CD8-positive, alpha-beta memory T cell (primary cell): ENCODE results near the gene CAMSAP3. TPM values are rescaled to one million over a fixed set of nuclear protein-coding genes. Genes with fewer than 3 reads are reported as not detected.

Experiments
- CTCF ChIA-PET: fragments of 350-600 bp; sonication (Branson Sonifier 250); formaldehyde crosslinking; loops from one replicate; lab custom pipeline; 2021; ENCODE audit warnings: antibody characterized with exemption; lab: Charles Lee
- POLR2A ChIA-PET: fragments of 350-600 bp; sonication (Branson Sonifier 250); formaldehyde crosslinking; loops from one replicate; lab custom pipeline; 2021; ENCODE audit warnings: antibody characterized with exemption; lab: Charles Lee
- DNase-seq, 5 donors: peaks; one replicate each; pipeline versions ENCODE4 v3.0.0 to v3.0.0-alpha.2; 2020 to 2022; ENCODE audit warnings: mixed read lengths in 1 of 5
- H3K27ac ChIP-seq: one replicate; pipeline ENCODE4 v1.7.0; 2013; ENCODE audit warnings: low read depth, mild to moderate bottlenecking, low read length, moderate library complexity
- H3K27me3 ChIP-seq: 2 replicates; pipeline ENCODE4 v1.7.0; 2013; ENCODE audit warnings: low read length, mild to moderate bottlenecking; ENCODE audit not compliant: insufficient read depth, poor library complexity, severe bottlenecking
- H3K36me3 ChIP-seq: 2 replicates; pipeline ENCODE4 v1.7.0; 2013; ENCODE audit warnings: mild to moderate bottlenecking, low read length, moderate library complexity; ENCODE audit not compliant: insufficient read depth
- H3K4me1 ChIP-seq: 2 replicates; pipeline ENCODE4 v1.7.0; 2013; ENCODE audit warnings: mild to moderate bottlenecking, low read length, moderate library complexity; ENCODE audit not compliant: insufficient read depth
- H3K4me3 ChIP-seq: 2 replicates; pipeline ENCODE4 v1.7.0; 2013; ENCODE audit warnings: mild to moderate bottlenecking, low read length
- H3K9me3 ChIP-seq: 2 replicates; pipeline ENCODE4 v1.7.0; 2013; ENCODE audit warnings: mild to moderate bottlenecking, low read length
- H3K27ac Mint-ChIP-seq, 8 donors: one replicate each; pipeline ENCODE4 v1.8.0; 2020 to 2021; ENCODE audit warnings: mixed read lengths in 8 of 8, mild to moderate bottlenecking in 6 of 8, inconsistent platforms in 3 of 8, moderate library complexity in 3 of 8
- H3K27me3 Mint-ChIP-seq, 2 donors: one replicate each; pipeline ENCODE4 v1.8.0; 2020 to 2021; ENCODE audit warnings: mixed read lengths in 2 of 2, mild to moderate bottlenecking in 1 of 2, moderate library complexity in 1 of 2
- H3K36me3 Mint-ChIP-seq, 3 donors: one replicate each; pipeline ENCODE4 v1.8.0; 2020 to 2021; ENCODE audit warnings: mixed read lengths in 3 of 3, inconsistent platforms in 1 of 3, mild to moderate bottlenecking in 1 of 3
- H3K4me1 Mint-ChIP-seq, 3 donors: one replicate each; pipeline ENCODE4 v1.8.0; 2020 to 2021; ENCODE audit warnings: mixed read lengths in 3 of 3, inconsistent platforms in 1 of 3, mild to moderate bottlenecking in 1 of 3
- H3K4me3 Mint-ChIP-seq, 7 donors: one replicate each; pipeline ENCODE4 v1.8.0; 2020 to 2021; ENCODE audit warnings: mixed read lengths in 7 of 7, mild to moderate bottlenecking in 6 of 7, moderate library complexity in 4 of 7, inconsistent platforms in 2 of 7
- H3K9me3 Mint-ChIP-seq, 5 donors: one replicate each; pipeline ENCODE4 v1.8.0; 2020 to 2022; ENCODE audit warnings: mixed read lengths in 5 of 5, mild to moderate bottlenecking in 3 of 5, moderate library complexity in 2 of 5, inconsistent platforms in 1 of 5
- polyA plus RNA-seq: library from polyadenylated mRNA; unstranded; fragments of 300-500 nt; fragmentation: Illumina TruSeq; gene quantifications from one replicate; pipeline ENCODE4 v1.2.3, GENCODE V29; 2021
- total RNA-seq, 2 experiments: library from RNA; stranded (reverse); gene quantifications; one replicate each; pipeline ENCODE4 v1.2.3, GENCODE V29; 2021

The CAMSAP3 gene
- total and polyA plus RNA-seq, 3 experiments from 2014 or later, result 0.07 to 0.31 (median 0.24) TPM

- Mint-ChIP-seq H3K36me3 (no peaks in the 10 kb centered on the region), H3K27me3 (peaks cover 12 to 29% of the 10 kb centered on the region in 2 donors), H3K4me1 (no peaks in the 10 kb centered on the region), H3K9me3 (peaks cover 0 to 2% (median 0%) of the 10 kb centered on the region in 5 donors), H3K4me3 (no peak overlapping the region), H3K27ac (peak overlapping the region in 1 of 8 donors; percentile 16)
- no peak overlapping the region for H3K4me3 ChIP-seq
- DNase-seq, result no peak
- peaks cover 7% of the 10 kb centered on the region for H3K27me3 ChIP-seq
- H3K36me3 ChIP-seq, result no peaks in the 10 kb centered on the region
- H3K27ac ChIP-seq, result no peak overlapping the region
- POLR2A ChIA-PET, result no interaction called here
- no peaks in the 10 kb centered on the region for H3K4me1 ChIP-seq
- CTCF ChIA-PET, result no interaction called here
- no peaks in the 10 kb centered on the region for H3K9me3 ChIP-seq
Observed at GRCh38 chr19:7602240-7602934, 6.7 kb downstream of the CAMSAP3 start.

- Mint-ChIP-seq H3K27me3 (peaks cover 6 to 23% of the 10 kb centered on the region in 2 donors), H3K9me3 (peaks cover 0 to 2% (median 0%) of the 10 kb centered on the region in 5 donors), H3K36me3 (no peaks in the 10 kb centered on the region), H3K27ac (no peak overlapping the region), H3K4me1 (no peaks in the 10 kb centered on the region), H3K4me3 (no peak overlapping the region)
- no peaks in the 10 kb centered on the region for H3K36me3 ChIP-seq
- H3K4me1 ChIP-seq, result no peaks in the 10 kb centered on the region
- H3K9me3 ChIP-seq, result no peaks in the 10 kb centered on the region
- no peak overlapping the region for H3K4me3 ChIP-seq
- H3K27ac ChIP-seq, result no peak overlapping the region
- ChIA-PET CTCF (no interaction called here), POLR2A (no interaction called here)
- peaks cover 2% of the 10 kb centered on the region for H3K27me3 ChIP-seq
- no peak for DNase-seq
Observed at GRCh38 chr19:7602935-7603497, 7.4 kb downstream of the CAMSAP3 start.

GRCh38 chr19:7603919-7604318 is 8.3 kb downstream of the CAMSAP3 start:
- H3K4me3 ChIP-seq, result no peak overlapping the region
- ChIA-PET POLR2A (no interaction called here), CTCF (interaction anchor here (0.9 kb wide), 1 partner anchor 36 kb away, joined by 3 read pairs; no protein-coding TSS in a partner anchor)
- Mint-ChIP-seq H3K36me3 (no peaks in the 10 kb centered on the region), H3K9me3 (peaks cover 0 to 2% (median 0%) of the 10 kb centered on the region in 5 donors), H3K27ac (no peak overlapping the region), H3K4me3 (no peak overlapping the region), H3K27me3 (peaks cover 2 to 23% of the 10 kb centered on the region in 2 donors), H3K4me1 (no peaks in the 10 kb centered on the region)
- DNase-seq, result no peak
- no peaks in the 10 kb centered on the region for H3K9me3 ChIP-seq
- H3K36me3 ChIP-seq, result no peaks in the 10 kb centered on the region
- no peak overlapping the region for H3K27ac ChIP-seq
- no peaks in the 10 kb centered on the region for H3K27me3 ChIP-seq
- no peaks in the 10 kb centered on the region for H3K4me1 ChIP-seq

DNA sequence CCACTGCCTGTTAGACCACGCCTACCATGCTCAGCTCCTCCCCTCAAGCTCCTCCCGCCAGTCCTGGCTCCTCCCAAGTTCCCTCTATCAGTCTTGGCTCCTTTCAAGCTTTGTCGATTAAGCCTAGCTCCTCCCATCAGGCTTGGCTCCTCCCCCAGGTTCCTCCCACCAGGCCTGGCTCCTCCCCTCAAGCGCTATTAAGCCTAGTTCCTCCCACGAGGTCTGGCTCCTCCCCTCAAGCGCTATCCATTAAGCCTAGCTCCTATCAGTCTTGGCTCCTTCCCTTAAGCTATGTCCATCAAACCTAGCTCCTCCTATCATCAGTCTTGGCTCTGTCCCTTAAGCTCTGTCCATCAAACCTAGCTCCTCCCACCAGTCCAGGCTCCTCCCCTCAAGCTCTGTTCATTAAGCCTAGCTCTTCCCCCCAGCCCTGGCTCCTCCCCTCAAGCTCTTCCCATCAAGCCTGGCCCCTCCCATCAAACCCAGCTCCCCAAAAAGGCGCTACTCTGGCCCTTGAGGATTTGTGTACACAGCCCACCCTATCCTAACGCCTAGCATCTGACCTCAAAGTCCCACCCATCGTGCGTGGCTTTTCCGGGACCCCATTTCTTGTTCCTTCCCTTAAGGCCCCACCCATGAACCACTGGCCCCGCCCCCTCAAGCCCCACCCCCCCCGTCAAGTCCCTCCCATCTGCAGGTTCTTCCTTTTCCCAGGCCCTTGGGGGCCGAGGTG is 10.0 kb downstream of the CAMSAP3 start:
- H3K27me3 ChIP-seq, result no peaks in the 10 kb centered on the region
- no peak overlapping the region for H3K27ac ChIP-seq
- H3K4me1 ChIP-seq, result no peaks in the 10 kb centered on the region
- no peaks in the 10 kb centered on the region for H3K36me3 Mint-ChIP-seq
- peaks cover 2 to 23% of the 10 kb centered on the region in 2 donors for H3K27me3 Mint-ChIP-seq
- no peak overlapping the region for H3K4me3 ChIP-seq
- no peaks in the 10 kb centered on the region for H3K9me3 ChIP-seq
- no peak for DNase-seq
- H3K9me3 Mint-ChIP-seq, result peaks cover 0 to 2% (median 0%) of the 10 kb centered on the region in 5 donors
- POLR2A ChIA-PET, result no interaction called here
- H3K36me3 ChIP-seq, result no peaks in the 10 kb centered on the region
- no peak overlapping the region for H3K4me3 Mint-ChIP-seq
- no peaks in the 10 kb centered on the region for H3K4me1 Mint-ChIP-seq
- H3K27ac Mint-ChIP-seq, result no peak overlapping the region
- CTCF ChIA-PET, result no interaction called here

DNA sequence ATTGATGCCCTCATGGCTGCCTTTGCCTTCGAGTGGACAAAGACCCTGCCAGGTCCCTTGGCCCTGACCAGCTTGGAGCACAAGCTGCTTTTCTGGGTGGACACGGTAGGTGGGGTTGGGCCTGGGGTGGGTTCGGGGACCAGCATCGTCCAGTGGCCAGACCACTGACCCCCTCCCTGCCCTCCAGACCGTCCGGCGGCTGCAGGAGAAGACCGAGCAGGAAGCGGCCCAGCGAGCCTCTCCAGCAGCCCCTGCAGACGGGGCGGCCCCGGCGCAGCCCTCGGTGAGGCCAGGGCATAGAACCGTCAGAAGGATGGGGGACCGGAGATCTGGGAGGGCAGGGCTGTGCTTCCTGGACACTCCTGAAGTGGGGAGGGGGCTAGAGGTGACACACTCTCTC is 10.6 kb downstream of the CAMSAP3 start:
- no peak overlapping the region for H3K27ac Mint-ChIP-seq
- Histone ChIP-seq H3K4me1 (no peaks in the 10 kb centered on the region), H3K9me3 (no peaks in the 10 kb centered on the region), H3K36me3 (no peaks in the 10 kb centered on the region), H3K27me3 (no peaks in the 10 kb centered on the region), H3K27ac (no peak overlapping the region), H3K4me3 (no peak overlapping the region)
- H3K4me3 Mint-ChIP-seq, result no peak overlapping the region
- no peaks in the 10 kb centered on the region for H3K36me3 Mint-ChIP-seq
- ChIA-PET CTCF (no interaction called here), POLR2A (no interaction called here)
- no peaks in the 10 kb centered on the region for H3K4me1 Mint-ChIP-seq
- H3K27me3 Mint-ChIP-seq, result peaks cover 2 to 23% of the 10 kb centered on the region in 2 donors
- H3K9me3 Mint-ChIP-seq, result peaks cover 0 to 2% (median 0%) of the 10 kb centered on the region in 5 donors
- no peak for DNase-seq

DNA sequence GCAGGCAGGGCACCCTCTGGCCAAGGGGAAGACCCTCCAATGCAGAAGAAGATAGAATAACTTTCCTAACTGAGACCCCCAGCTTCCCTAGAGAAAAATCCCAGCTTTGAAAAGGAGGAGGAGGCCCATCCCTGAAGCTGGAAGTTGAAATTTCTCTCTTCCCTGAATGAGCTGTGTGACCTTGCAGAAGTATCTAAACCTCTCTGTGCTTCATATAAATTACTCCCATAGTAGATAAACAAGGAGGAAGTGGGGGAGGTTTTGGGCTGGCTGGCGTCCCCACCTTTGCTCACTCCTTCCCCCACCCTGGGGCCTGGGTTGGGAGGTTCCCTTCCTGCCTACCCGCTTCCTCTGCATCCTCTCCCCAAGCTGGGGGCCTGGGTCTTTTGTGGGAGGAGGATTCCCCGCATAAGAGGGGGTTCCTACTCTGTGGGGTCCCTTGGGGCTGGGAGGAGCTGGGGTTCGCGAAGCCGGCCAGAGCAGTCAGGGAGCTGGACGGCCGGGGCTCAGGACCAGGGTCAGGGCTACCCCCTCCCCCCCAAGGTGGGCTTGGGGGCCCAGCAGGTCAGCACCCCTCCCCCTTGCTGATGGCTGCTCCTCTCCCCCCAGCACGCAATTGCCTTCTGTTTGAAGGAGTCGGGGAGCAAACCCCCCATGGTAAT is 11.7 kb downstream of the CAMSAP3 start:
- Mint-ChIP-seq H3K27ac (no peak overlapping the region), H3K9me3 (peaks cover 0 to 2% (median 0%) of the 10 kb centered on the region in 5 donors), H3K4me3 (no peak overlapping the region), H3K36me3 (no peaks in the 10 kb centered on the region), H3K4me1 (no peaks in the 10 kb centered on the region), H3K27me3 (peaks cover 2 to 18% of the 10 kb centered on the region in 2 donors)
- H3K36me3 ChIP-seq, result no peaks in the 10 kb centered on the region
- CTCF ChIA-PET, result no interaction called here
- no peak overlapping the region for H3K27ac ChIP-seq
- POLR2A ChIA-PET, result no interaction called here
- no peak overlapping the region for H3K4me3 ChIP-seq
- DNase-seq, result no peak
- H3K9me3 ChIP-seq, result no peaks in the 10 kb centered on the region
- H3K27me3 ChIP-seq, result no peaks in the 10 kb centered on the region
- H3K4me1 ChIP-seq, result no peaks in the 10 kb centered on the region

GRCh38 chr19:7607874-7608560 is 12.4 kb downstream of the CAMSAP3 start:
- ChIA-PET POLR2A (no interaction called here), CTCF (no interaction called here)
- H3K27ac ChIP-seq, result no peak overlapping the region
- no peak overlapping the region for H3K4me3 Mint-ChIP-seq
- H3K36me3 Mint-ChIP-seq, result no peaks in the 10 kb centered on the region
- no peaks in the 10 kb centered on the region for H3K4me1 ChIP-seq
- peak in 1 of 5 donors; percentile 44 for DNase-seq
- H3K4me3 ChIP-seq, result no peak overlapping the region
- peaks cover 0 to 2% (median 0%) of the 10 kb centered on the region in 5 donors for H3K9me3 Mint-ChIP-seq
- H3K36me3 ChIP-seq, result no peaks in the 10 kb centered on the region
- H3K27me3 ChIP-seq, result no peaks in the 10 kb centered on the region
- no peaks in the 10 kb centered on the region for H3K9me3 ChIP-seq
- no peak overlapping the region for H3K27ac Mint-ChIP-seq
- H3K27me3 Mint-ChIP-seq, result peaks cover 2 to 17% of the 10 kb centered on the region in 2 donors
- H3K4me1 Mint-ChIP-seq, result no peaks in the 10 kb centered on the region
